ENCODE results near the gene PAX5. TPM values are rescaled to one million over a fixed set of nuclear protein-coding genes. Genes with fewer than 3 reads are reported as not detected.
A peak's percentile ranks its signal among the peaks of the same experiment; 100 is the strongest.

PAX5 gene
- total and polyA plus RNA-seq, 2 of the 13 experiments (the other 11 are each of a cell fraction or from before 2014, with no cell fraction given): not detected

GRCh38 chr9:37030611-37030939, 3.5 kb downstream of the PAX5 start:
- in situ Hi-C loops (cut with HindIII; ENCODE audit: extremely low pct_ligation_motif_present, low pct_unique_long_range_greater_than_20kb) (no loop called here), intact Hi-C loops (cut with micrococcal nuclease; ENCODE audit: unreplicated experiment) (no loop called here)
- H4K20me1 ChIP-seq (ENCODE audit: insufficient read depth, low read length): 0 out of 2 replicates have a peak, but pooled peaks cover 2% of the 10 kb centered on the region
- H3K9ac ChIP-seq (ENCODE audit: insufficient read depth, low read depth, low read length): no peak overlapping the region
- H3K4me3 ChIP-seq (replicated peaks in 1 of 3; ENCODE audit: insufficient read depth in 1 of 3, low read depth in 2 of 3, low read length in 3 of 3): no peak overlapping the region
- no TSS peak for BruUV-seq (replicated peaks)
- 16% methylated on average over 7 of the region's 7 CpGs for WGBS (ENCODE audit: low lambda C conversion rate)
- FAIRE-seq: no peak
- H3K9me3 ChIP-seq (ENCODE audit: low read length): no peaks in the 10 kb centered on the region
- TF ChIP-seq ZNF274 (CRISPR knock-in tag; IDR thresholded peaks at IDR 0.05): no peak
- no peak for TF ChIP-seq ZNF839 (CRISPR knock-in tag; IDR thresholded peaks at IDR 0.05; ENCODE audit: borderline replicate concordance)
- TF ChIP-seq MED1 (CRISPR knock-in tag; IDR thresholded peaks at IDR 0.05): no peak
- no peak for TF ChIP-seq ZNF207 (IDR thresholded peaks at IDR 0.05; ENCODE audit: borderline replicate concordance)
- TF ChIP-seq HIVEP1 (CRISPR knock-in tag; IDR thresholded peaks at IDR 0.05): no peak
- no peak for TF ChIP-seq ZKSCAN1 (IDR thresholded peaks at IDR 0.05; ENCODE audit: low read length)
- no peaks in the 10 kb centered on the region for H3K36me3 ChIP-seq (replicated peaks in 1 of 2; ENCODE audit: control insufficient read depth in 1 of 2, insufficient read depth in 2 of 2, low read length in 2 of 2)
- no peaks in the 10 kb centered on the region for H3K79me2 ChIP-seq (ENCODE audit: insufficient read depth, low read length)
- H3K4me1 ChIP-seq (ENCODE audit: insufficient read depth, low read length): peaks cover 13% of the 10 kb centered on the region
- ChIA-PET POLR2A (no interaction called here), CTCF (ENCODE audit: low intra/inter-chr PET ratio, low total read pairs) (no interaction called here)
- H2AFZ ChIP-seq (ENCODE audit: low read length): no peak overlapping the region
- no peak overlapping the region for H3K27ac ChIP-seq (ENCODE audit: extremely low read length, insufficient read depth, low read length)
- no peak for ATAC-seq
- no peak for DNase-seq (ENCODE audit: low spot score)
- peaks cover 16 to 92% of the 10 kb centered on the region in 2 experiments for H3K27me3 ChIP-seq (ENCODE audit: control insufficient read depth in 1 of 2, insufficient read depth in 2 of 2, low read length in 2 of 2)
- no peak overlapping the region for H3K4me2 ChIP-seq (ENCODE audit: low read depth, low read length)

- no peaks in the 10 kb centered on the region for H3K79me2 ChIP-seq (ENCODE audit: insufficient read depth, low read length)
- ChIA-PET POLR2A (no interaction called here), CTCF (ENCODE audit: low intra/inter-chr PET ratio, low total read pairs) (no interaction called here)
- no peak for ATAC-seq
- no peaks in the 10 kb centered on the region for H3K36me3 ChIP-seq (replicated peaks in 1 of 2; ENCODE audit: control insufficient read depth in 1 of 2, insufficient read depth in 2 of 2, low read length in 2 of 2)
- no peaks in the 10 kb centered on the region for H3K9me3 ChIP-seq (ENCODE audit: low read length)
- H3K9ac ChIP-seq (ENCODE audit: insufficient read depth, low read depth, low read length): no peak overlapping the region
- H3K4me3 ChIP-seq (replicated peaks in 1 of 3; ENCODE audit: insufficient read depth in 1 of 3, low read depth in 2 of 3, low read length in 3 of 3): no peak overlapping the region
- in situ Hi-C loops (cut with HindIII; ENCODE audit: extremely low pct_ligation_motif_present, low pct_unique_long_range_greater_than_20kb) (no loop called here), intact Hi-C loops (cut with micrococcal nuclease; ENCODE audit: unreplicated experiment) (no loop called here)
- peaks cover 8% of the 10 kb centered on the region for H3K4me1 ChIP-seq (ENCODE audit: insufficient read depth, low read length)
- no peak overlapping the region for H3K4me2 ChIP-seq (ENCODE audit: low read depth, low read length)
- no TSS peak for BruUV-seq (replicated peaks)
- H3K27ac ChIP-seq (ENCODE audit: extremely low read length, insufficient read depth, low read length): no peak overlapping the region
- FAIRE-seq: no peak
- TF ChIP-seq ZNF382 (CRISPR knock-in tag; IDR thresholded peaks at IDR 0.05; ENCODE audit: borderline replicate concordance): no peak
- TF ChIP-seq ZNF768 (CRISPR knock-in tag; IDR thresholded peaks at IDR 0.05): peak; percentile 94
- no peak for DNase-seq (ENCODE audit: low spot score)
- WGBS (ENCODE audit: low lambda C conversion rate): 53% methylated on average over 34 of the region's 53 CpGs
- 0 out of 2 replicates have a peak, but pooled peaks cover 2% of the 10 kb centered on the region for H4K20me1 ChIP-seq (ENCODE audit: insufficient read depth, low read length)
- H3K27me3 ChIP-seq (ENCODE audit: control insufficient read depth in 1 of 2, insufficient read depth in 2 of 2, low read length in 2 of 2): peaks cover 19 to 92% of the 10 kb centered on the region in 2 experiments
- H2AFZ ChIP-seq (ENCODE audit: low read length): no peak overlapping the region
Observed at GRCh38 chr9:37029776-37030610, 4.1 kb downstream of the PAX5 start.

Measured in HepG2 (cell line).